HEK293T (cell line): Measurements from ENCODE around the gene PRKCA.

Source experiments
- CTCF ChIA-PET: fragments of 350-600 bp; formaldehyde crosslinking; extraction: SDS; loops from one replicate; lab custom pipeline; 2021; ENCODE audit warnings: antibody characterized with exemption, inconsistent platforms; lab: Yijun Ruan, JAX
- POLR2A ChIA-PET: fragments of 350-600 bp; formaldehyde crosslinking; extraction: SDS; loops from one replicate; lab custom pipeline; 2020; ENCODE audit warnings: antibody characterized with exemption, inconsistent platforms; lab: Yijun Ruan, JAX
- DNase-seq: peaks from one replicate; pipeline ENCODE4 v3.0.0; 2012; ENCODE audit warnings: mixed read lengths; ENCODE audit errors: extremely low spot score
- ARNT ChIP-seq: fragments of 450-650 bp; IDR thresholded peaks from 2 replicates; pipeline ENCODE4 v1.6.1; 2017; ENCODE audit warnings: mild to moderate bottlenecking
- BHLHE40 ChIP-seq: fragments of 450-650 bp; IDR thresholded peaks from 2 replicates; pipeline ENCODE4 v1.6.1; 2016; ENCODE audit warnings: mild to moderate bottlenecking, moderate library complexity, borderline replicate concordance
- CTBP1 ChIP-seq: fragments of 450-650 bp; IDR thresholded peaks from 2 replicates; pipeline ENCODE4 v1.6.1; 2016; ENCODE audit warnings: borderline replicate concordance
- ELF4 ChIP-seq: fragments of 450-650 bp; IDR thresholded peaks from 2 replicates; pipeline ENCODE4 v1.6.1; 2017; ENCODE audit warnings: antibody characterized with exemption
- FOXA1 ChIP-seq: fragments of 450-650 bp; IDR thresholded peaks from 2 replicates; pipeline ENCODE4 v1.6.1; 2016; ENCODE audit warnings: mild to moderate bottlenecking
- FOXK2 ChIP-seq: fragments of 450-650 bp; IDR thresholded peaks from 2 replicates; pipeline ENCODE4 v1.6.1; 2016; ENCODE audit warnings: mild to moderate bottlenecking
- FOXM1 ChIP-seq: fragments of 450-650 bp; IDR thresholded peaks from 2 replicates; pipeline ENCODE4 v1.6.1; 2017; ENCODE audit warnings: mild to moderate bottlenecking, borderline replicate concordance
- HDGF ChIP-seq: fragments of 450-650 bp; IDR thresholded peaks from 2 replicates; pipeline ENCODE4 v1.6.1; 2017; ENCODE audit warnings: antibody characterized with exemption, borderline replicate concordance
- L3MBTL2 ChIP-seq: fragments of 450-650 bp; conservative IDR thresholded peaks from 2 replicates; pipeline ENCODE4 v1.6.1; 2016; ENCODE audit warnings: mild to moderate bottlenecking
- LEF1 ChIP-seq: fragments of 450-650 bp; IDR thresholded peaks from 2 replicates; pipeline ENCODE4 v1.6.1; 2017; ENCODE audit warnings: mild to moderate bottlenecking, borderline replicate concordance
- NFRKB ChIP-seq: fragments of 450-650 bp; IDR thresholded peaks from 2 replicates; pipeline ENCODE4 v1.6.1; 2016; ENCODE audit warnings: mild to moderate bottlenecking, moderate library complexity
- SP1 ChIP-seq: fragments of 450-650 bp; IDR thresholded peaks from 2 replicates; pipeline ENCODE4 v1.6.1; 2017
- SUZ12 ChIP-seq: fragments of 450-650 bp; IDR thresholded peaks from 2 replicates; pipeline ENCODE4 v1.6.1; 2016; ENCODE audit warnings: mild to moderate bottlenecking
- TARDBP ChIP-seq: fragments of 450-650 bp; IDR thresholded peaks from 2 replicates; pipeline ENCODE4 v1.6.1; 2016
- ZNF384 ChIP-seq: fragments of 450-650 bp; IDR thresholded peaks from 2 replicates; pipeline ENCODE4 v1.6.1; 2016
- TF ChIP-seq, protein P1 (sequence below): fragments of 450-650 bp; IDR thresholded peaks from 2 replicates; pipeline ENCODE4 v1.6.1; 2016

PRKCA gene

DNA sequence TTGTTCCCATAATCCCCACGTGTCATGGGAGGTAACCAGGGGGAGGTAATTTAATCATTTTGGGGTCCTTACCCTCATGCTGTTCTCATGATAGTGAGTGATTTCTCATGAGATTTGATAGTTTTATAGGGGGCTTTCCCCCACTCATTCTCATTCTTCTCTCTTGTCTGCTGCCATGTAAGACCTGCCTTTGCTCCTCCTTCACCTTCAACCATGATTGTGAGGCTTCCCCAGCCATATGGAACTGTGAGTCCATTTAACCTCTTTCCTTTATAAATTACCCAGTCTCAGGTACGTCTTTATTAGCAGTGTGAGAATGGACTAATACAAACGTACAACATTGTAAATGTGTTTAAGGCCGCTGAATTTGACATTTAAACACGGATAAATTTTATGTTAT lies 37.7 kb upstream of the PRKCA start:
- ChIA-PET CTCF (no interaction called here), POLR2A (no interaction called here)
- no peak for DNase-seq
- TF ChIP-seq ELF4 (no peak), HDGF (no peak), SUZ12 (no peak), ZNF384 (no peak), L3MBTL2 (no peak), TARDBP (no peak), BHLHE40 (no peak), LEF1 (no peak), SP1 (no peak), CTBP1 (no peak), FOXA1 (no peak), NFRKB (no peak), ARNT (no peak), FOXK2 (no peak), FOXM1 (no peak)
- TF ChIP-seq, protein P1, sequence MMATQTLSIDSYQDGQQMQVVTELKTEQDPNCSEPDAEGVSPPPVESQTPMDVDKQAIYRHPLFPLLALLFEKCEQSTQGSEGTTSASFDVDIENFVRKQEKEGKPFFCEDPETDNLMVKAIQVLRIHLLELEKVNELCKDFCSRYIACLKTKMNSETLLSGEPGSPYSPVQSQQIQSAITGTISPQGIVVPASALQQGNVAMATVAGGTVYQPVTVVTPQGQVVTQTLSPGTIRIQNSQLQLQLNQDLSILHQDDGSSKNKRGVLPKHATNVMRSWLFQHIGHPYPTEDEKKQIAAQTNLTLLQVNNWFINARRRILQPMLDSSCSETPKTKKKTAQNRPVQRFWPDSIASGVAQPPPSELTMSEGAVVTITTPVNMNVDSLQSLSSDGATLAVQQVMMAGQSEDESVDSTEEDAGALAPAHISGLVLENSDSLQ, result no peak

DNA sequence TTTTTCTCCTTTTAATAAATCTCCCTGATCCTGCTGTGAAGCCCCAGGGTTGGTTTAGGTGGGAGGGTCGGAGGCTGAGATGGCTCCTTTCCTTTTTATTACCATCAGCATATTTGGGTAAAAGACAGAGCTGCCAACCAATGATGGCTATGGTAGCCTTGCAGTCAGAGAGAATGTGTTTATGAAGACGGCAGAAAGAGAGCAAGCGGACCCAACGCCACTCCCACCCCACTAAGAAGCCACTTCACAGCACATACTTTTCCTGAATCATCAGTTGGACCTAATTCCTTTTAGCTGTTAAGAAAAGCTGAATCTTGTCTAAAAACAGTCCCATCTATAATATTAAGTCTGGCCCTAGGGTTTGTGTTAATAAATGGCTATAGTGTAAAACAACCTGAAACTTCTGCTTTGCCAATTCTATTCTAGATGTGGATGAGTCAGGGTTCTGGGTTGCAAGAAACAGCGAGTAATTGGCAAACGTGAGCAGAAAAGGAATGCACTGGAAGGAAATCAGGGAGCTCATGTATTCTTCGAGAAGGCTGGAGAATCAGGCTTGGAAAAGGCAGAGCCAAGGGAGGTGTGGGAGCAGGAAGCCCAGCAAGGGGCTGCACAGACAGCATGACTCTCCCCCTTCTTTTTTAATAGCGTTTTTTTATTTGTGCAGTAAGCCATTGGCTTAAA lies 34.0 kb upstream of the PRKCA start:
- no peak for DNase-seq
- ChIA-PET CTCF (no interaction called here), POLR2A (no interaction called here)
- no peak for TF ChIP-seq CTBP1
- TF ChIP-seq HDGF, result no peak
- TF ChIP-seq L3MBTL2, result no peak
- TF ChIP-seq NFRKB, result no peak
- TF ChIP-seq LEF1, result no peak

DNA sequence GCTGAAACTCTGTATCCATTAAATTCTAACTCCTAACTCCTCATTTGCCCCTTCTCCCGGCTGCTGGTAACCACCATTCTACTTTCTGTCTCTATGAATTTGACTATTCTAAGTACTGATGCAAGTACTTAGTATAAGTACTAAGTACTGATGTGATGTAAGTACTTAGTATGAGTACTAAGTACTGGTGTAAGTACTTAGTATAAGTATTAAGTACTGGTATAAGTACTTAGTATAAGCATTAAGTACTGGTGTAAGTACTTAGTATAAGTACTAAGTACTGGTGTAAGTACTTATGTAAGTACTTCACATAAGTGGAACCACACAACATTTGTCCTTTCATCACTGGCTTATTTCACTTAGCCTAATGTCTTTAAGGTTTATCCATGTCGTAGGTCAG lies 32.3 kb upstream of the PRKCA start:
- ChIA-PET CTCF (no interaction called here), POLR2A (no interaction called here)
- no peak for TF ChIP-seq ELF4
- TF ChIP-seq ARNT, result no peak
- no peak for TF ChIP-seq FOXA1
- TF ChIP-seq, protein P1, result no peak
- no peak for TF ChIP-seq NFRKB
- TF ChIP-seq SP1, result no peak
- no peak for TF ChIP-seq BHLHE40
- no peak for DNase-seq

DNA sequence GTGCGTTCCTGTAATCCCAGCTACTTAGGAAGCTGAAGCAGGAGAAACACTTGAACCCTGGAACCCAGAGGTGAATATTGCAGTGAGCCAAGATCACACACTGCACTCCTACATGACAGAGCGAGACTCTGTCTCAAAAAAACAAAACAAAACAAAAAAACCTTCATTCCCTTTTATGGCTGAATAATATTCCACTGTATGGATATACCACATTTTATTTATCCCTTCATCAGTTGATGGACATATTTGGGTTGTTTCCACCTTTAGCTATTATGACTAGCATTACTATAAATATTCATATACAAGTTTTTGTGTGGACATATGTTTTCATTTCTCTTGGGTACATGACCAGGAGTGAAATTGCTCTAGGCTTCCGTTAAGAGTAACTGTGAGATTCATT lies 30.9 kb upstream of the PRKCA start:
- TF ChIP-seq FOXA1 (no peak), ZNF384 (no peak), NFRKB (no peak), ARNT (no peak)
- POLR2A ChIA-PET, result no interaction called here
- CTCF ChIA-PET, result interaction anchor here (0.6 kb wide), 1 partner anchor 1130 kb away, joined by 3 read pairs; no protein-coding TSS in a partner anchor
- no peak for DNase-seq

DNA sequence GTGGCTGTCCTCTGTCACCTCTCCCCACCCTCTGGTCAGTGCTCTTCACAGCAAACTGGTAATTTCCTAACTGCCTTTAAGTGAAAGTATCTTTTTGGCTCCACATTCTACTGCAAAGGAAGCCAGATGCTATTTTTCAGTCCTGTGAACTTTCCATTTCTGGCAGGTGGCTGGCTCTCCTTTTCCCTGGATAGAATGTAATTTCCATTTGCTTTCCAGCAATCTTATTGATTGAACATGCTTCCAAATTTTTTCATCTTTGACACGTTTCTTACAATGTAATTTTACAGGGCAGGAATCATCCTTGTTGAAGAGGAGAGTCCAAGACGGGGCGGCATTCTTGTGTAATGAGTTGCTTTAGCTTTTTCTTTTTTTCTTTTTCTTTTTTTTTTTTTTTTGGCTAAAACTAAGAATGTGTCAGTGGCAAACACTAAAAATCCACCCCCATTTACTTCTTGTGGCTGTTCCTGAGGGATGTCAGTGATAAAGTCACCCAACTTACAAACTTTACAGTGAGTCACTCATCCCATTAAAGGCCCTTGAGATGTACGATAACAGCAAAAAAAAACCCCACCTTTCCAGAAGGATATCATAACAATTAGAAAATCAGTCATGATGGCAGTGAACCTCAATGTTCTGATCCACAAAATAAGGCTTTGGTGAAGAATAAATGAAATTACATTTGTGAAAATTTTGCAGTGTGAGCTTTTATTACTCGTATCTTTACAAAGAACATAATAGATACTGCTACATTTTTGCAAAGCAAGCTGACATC lies 29.4 kb upstream of the PRKCA start:
- ChIA-PET CTCF (no interaction called here), POLR2A (no interaction called here)
- TF ChIP-seq ARNT (no peak), SUZ12 (no peak), HDGF (no peak), FOXK2 (no peak), FOXA1 (no peak), ELF4 (no peak), SP1 (no peak), TARDBP (no peak), BHLHE40 (no peak), LEF1 (no peak), NFRKB (no peak), FOXM1 (no peak), L3MBTL2 (no peak), CTBP1 (no peak), ZNF384 (no peak)
- TF ChIP-seq, protein P1, result no peak
- DNase-seq, result no peak

DNA sequence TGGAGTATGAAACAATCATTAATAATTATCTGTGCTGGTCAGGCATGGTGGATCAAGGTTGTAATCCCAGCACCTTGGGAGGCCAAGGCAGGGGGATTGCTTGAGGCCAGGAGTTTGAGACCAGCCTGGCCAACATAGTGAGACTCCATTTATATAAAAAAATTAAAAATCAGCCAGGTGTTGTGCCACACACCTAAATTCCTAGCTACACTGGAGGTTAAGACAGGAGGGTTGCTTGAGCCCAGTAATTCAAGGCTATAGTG lies 28.9 kb upstream of the PRKCA start:
- no peak for DNase-seq
- POLR2A ChIA-PET, result no interaction called here
- TF ChIP-seq CTBP1, result no peak
- no peak for TF ChIP-seq FOXA1
- no peak for TF ChIP-seq ELF4
- no peak for TF ChIP-seq NFRKB
- no peak for TF ChIP-seq LEF1
- TF ChIP-seq BHLHE40, result no peak
- no peak for TF ChIP-seq HDGF
- TF ChIP-seq FOXM1, result no peak
- no peak for TF ChIP-seq SP1
- no peak for TF ChIP-seq FOXK2
- TF ChIP-seq ARNT, result no peak
- TF ChIP-seq SUZ12, result no peak
- TF ChIP-seq, protein P1, result no peak
- no peak for TF ChIP-seq ZNF384
- no peak for TF ChIP-seq TARDBP
- CTCF ChIA-PET, result no interaction called here
